MM.1S (cell line): ENCODE data around the gene UBE2G2.

Experiments used
- DNase-seq: peaks from one replicate; pipeline ENCODE4 v3.0.0-alpha.2; 2015
- H2AFZ ChIP-seq: fragments of 300-600 bp; sonication (generic); 2 replicates; pipeline ENCODE4 v1.6.0; 2016; ENCODE audit warnings: antibody characterized with exemption, low read length
- H3F3A ChIP-seq: fragments of 300-600 bp; sonication (generic); 2 replicates; pipeline ENCODE4 v1.6.1; 2016; ENCODE audit warnings: mild to moderate bottlenecking, antibody characterized with exemption, low read length, moderate library complexity, mixed read lengths; ENCODE audit not compliant: insufficient read depth
- H3K27ac ChIP-seq: fragments of 300-600 bp; sonication (generic); 2 replicates; pipeline ENCODE4 v1.5.1; 2016; ENCODE audit warnings: mild to moderate bottlenecking, low read length
- H3K27me3 ChIP-seq: fragments of 300-600 bp; sonication (generic); replicated peaks from 2 replicates; pipeline ENCODE4 v1.6.0; 2016; ENCODE audit warnings: low read length; ENCODE audit not compliant: insufficient read depth
- H3K36me3 ChIP-seq: fragments of 300-600 bp; sonication (generic); replicated peaks from 2 replicates; pipeline ENCODE4 v1.6.1; 2016; ENCODE audit warnings: mild to moderate bottlenecking, low read length, mixed read lengths; ENCODE audit not compliant: insufficient read depth
- H3K4me1 ChIP-seq: fragments of 300-600 bp; sonication (generic); 2 replicates; pipeline ENCODE4 v1.6.1; 2016; ENCODE audit warnings: low read length, mixed read lengths
- H3K4me2 ChIP-seq: fragments of 300-600 bp; sonication (generic); 2 replicates; pipeline ENCODE4 v1.6.0; 2016; ENCODE audit warnings: low read depth, low read length
- H3K4me3 ChIP-seq: fragments of 300-600 bp; sonication (generic); 2 replicates; pipeline ENCODE4 v1.5.1; 2016; ENCODE audit warnings: low read length, mixed read lengths
- H3K79me2 ChIP-seq: fragments of 300-600 bp; sonication (generic); 2 replicates; pipeline ENCODE4 v1.6.1; 2016; ENCODE audit warnings: mixed run types, low read length, mixed read lengths
- H3K9ac ChIP-seq: fragments of 300-600 bp; sonication (generic); 2 replicates; pipeline ENCODE4 v1.6.1; 2016; ENCODE audit warnings: low read length, mixed read lengths
- H3K9me2 ChIP-seq: fragments of 300-600 bp; sonication (generic); replicated peaks from 2 replicates; pipeline ENCODE4 v1.6.1; 2016; ENCODE audit warnings: mild to moderate bottlenecking, low read length, mixed read lengths; ENCODE audit not compliant: insufficient read depth
- H3K9me3 ChIP-seq: fragments of 300-600 bp; sonication (generic); replicated peaks from 2 replicates; pipeline ENCODE4 v1.6.1; 2016; ENCODE audit warnings: mild to moderate bottlenecking, low read length, mixed read lengths; ENCODE audit not compliant: insufficient read depth
- H4K20me1 ChIP-seq: fragments of 300-600 bp; sonication (generic); 2 replicates; pipeline ENCODE4 v1.6.1; 2016; ENCODE audit warnings: mild to moderate bottlenecking, low read length, moderate library complexity, mixed read lengths; ENCODE audit not compliant: insufficient read depth
- EZH2 ChIP-seq: fragments of 300-600 bp; sonication (generic); optimal IDR thresholded peaks from 2 replicates; pipeline ENCODE3; 2017; ENCODE audit warnings: low read depth, mild to moderate bottlenecking, antibody characterized with exemption, low read length, mixed read lengths
- EZH2phosphoT487 ChIP-seq: fragments of 300-600 bp; sonication (generic); IDR thresholded peaks from 2 replicates; pipeline ENCODE4 v1.6.1; 2018; ENCODE audit warnings: antibody characterized with exemption, low read length
- TF ChIP-seq, protein P1 (sequence below): fragments of 300-600 bp; sonication (generic); IDR thresholded peaks from 2 replicates; pipeline ENCODE4 v1.5.1; 2016; ENCODE audit warnings: antibody characterized with exemption, low read length, mixed read lengths

UBE2G2 gene

DNA sequence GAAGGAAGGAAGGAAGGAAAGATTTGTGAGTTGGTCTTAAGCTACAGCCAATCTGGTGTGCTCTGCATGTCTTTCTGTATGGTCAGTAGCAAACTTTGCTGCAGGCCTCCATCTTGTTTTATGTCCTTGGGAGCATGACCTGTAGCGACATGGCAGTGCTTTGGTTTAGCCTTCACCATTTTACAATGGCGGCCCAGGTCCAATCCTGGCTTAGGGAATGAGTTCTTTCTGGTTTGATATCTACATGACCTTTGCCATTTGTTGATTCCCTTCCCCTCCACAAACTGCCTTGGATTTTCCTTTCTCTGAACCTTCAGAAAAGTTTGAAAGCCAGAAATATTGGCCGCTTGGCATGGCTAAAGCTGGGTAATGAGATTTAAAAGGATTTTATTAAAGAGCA, 59.7 kb downstream of the UBE2G2 start:
- peaks cover 94% of the 10 kb centered on the region for H3K27me3 ChIP-seq
- no peak overlapping the region for H2AFZ ChIP-seq
- no peak overlapping the region for H3K9ac ChIP-seq
- no peak overlapping the region for H3K4me2 ChIP-seq
- TF ChIP-seq, protein P1, sequence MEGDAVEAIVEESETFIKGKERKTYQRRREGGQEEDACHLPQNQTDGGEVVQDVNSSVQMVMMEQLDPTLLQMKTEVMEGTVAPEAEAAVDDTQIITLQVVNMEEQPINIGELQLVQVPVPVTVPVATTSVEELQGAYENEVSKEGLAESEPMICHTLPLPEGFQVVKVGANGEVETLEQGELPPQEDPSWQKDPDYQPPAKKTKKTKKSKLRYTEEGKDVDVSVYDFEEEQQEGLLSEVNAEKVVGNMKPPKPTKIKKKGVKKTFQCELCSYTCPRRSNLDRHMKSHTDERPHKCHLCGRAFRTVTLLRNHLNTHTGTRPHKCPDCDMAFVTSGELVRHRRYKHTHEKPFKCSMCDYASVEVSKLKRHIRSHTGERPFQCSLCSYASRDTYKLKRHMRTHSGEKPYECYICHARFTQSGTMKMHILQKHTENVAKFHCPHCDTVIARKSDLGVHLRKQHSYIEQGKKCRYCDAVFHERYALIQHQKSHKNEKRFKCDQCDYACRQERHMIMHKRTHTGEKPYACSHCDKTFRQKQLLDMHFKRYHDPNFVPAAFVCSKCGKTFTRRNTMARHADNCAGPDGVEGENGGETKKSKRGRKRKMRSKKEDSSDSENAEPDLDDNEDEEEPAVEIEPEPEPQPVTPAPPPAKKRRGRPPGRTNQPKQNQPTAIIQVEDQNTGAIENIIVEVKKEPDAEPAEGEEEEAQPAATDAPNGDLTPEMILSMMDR = no peak
- TF ChIP-seq EZH2phosphoT487 (no peak), EZH2 (no peak)
- no peak overlapping the region for H3K4me3 ChIP-seq
- H3K9me2 ChIP-seq = no peaks in the 10 kb centered on the region
- H3F3A ChIP-seq = no peaks in the 10 kb centered on the region
- no peaks in the 10 kb centered on the region for H3K36me3 ChIP-seq
- no peaks in the 10 kb centered on the region for H4K20me1 ChIP-seq
- H3K79me2 ChIP-seq = no peaks in the 10 kb centered on the region
- no peaks in the 10 kb centered on the region for H3K9me3 ChIP-seq
- H3K4me1 ChIP-seq = no peaks in the 10 kb centered on the region
- no peak for DNase-seq
- H3K27ac ChIP-seq = no peak overlapping the region

DNA sequence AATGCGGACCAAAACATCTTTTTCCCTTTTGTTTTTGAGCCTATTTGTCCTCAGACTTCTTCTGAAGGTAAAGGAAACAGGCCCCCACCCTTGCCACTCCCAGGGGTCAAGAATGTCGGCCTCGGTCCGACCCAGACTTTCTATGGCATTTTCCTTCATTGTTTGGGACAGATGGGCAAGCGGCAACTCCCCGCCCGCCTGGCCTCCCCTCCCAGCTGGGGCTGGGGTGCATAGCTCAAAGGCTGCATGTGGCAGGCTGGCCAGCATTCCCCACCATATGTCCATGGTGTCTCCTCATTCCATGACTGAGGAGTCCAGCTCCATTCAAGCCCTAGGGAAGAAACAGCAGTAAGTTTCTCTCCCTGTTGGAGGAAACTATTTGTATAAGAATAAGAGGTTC, 60.9 kb downstream of the UBE2G2 start:
- H3K4me2 ChIP-seq = no peak overlapping the region
- no peak overlapping the region for H2AFZ ChIP-seq
- DNase-seq = no peak
- no peak overlapping the region for H3K27ac ChIP-seq
- H3F3A ChIP-seq = no peaks in the 10 kb centered on the region
- H3K79me2 ChIP-seq = no peaks in the 10 kb centered on the region
- H3K4me3 ChIP-seq = no peak overlapping the region
- no peak overlapping the region for H3K9ac ChIP-seq
- H4K20me1 ChIP-seq = no peaks in the 10 kb centered on the region
- H3K36me3 ChIP-seq = no peaks in the 10 kb centered on the region
- H3K4me1 ChIP-seq = no peaks in the 10 kb centered on the region
- H3K9me2 ChIP-seq = no peaks in the 10 kb centered on the region
- no peaks in the 10 kb centered on the region for H3K9me3 ChIP-seq
- no peak for TF ChIP-seq EZH2
- TF ChIP-seq, protein P1 = no peak
- no peak for TF ChIP-seq EZH2phosphoT487
- H3K27me3 ChIP-seq = peaks cover 94% of the 10 kb centered on the region

DNA sequence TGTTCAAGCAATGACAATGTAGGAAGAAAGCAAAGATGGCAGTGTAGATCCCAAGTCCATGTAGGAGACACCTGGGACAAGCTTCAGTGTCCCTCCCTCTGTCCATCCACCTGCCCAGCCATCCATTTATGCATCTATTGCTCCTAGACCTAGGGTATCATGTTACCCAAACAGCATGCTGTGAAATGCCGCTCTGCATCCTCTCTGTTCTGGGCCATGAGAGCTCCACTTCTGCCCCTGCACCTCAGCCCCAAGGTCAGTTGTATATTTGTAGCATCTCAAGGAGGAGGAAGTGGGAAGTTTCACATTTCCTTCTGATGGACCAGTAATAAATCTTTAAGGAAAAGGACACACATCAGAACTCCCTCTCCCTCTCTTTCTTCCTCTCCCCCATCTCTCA, 62.3 kb downstream of the UBE2G2 start:
- Histone ChIP-seq H3K4me2 (no peak overlapping the region), H3K36me3 (no peaks in the 10 kb centered on the region), H2AFZ (no peak overlapping the region), H3K9ac (no peak overlapping the region), H3K9me2 (no peaks in the 10 kb centered on the region), H3K4me1 (no peaks in the 10 kb centered on the region), H3K27ac (no peak overlapping the region), H3K4me3 (no peak overlapping the region), H3K27me3 (peaks cover 93% of the 10 kb centered on the region), H3F3A (no peaks in the 10 kb centered on the region), H4K20me1 (no peaks in the 10 kb centered on the region), H3K9me3 (no peaks in the 10 kb centered on the region), H3K79me2 (no peaks in the 10 kb centered on the region)
- TF ChIP-seq EZH2phosphoT487 = no peak
- no peak for TF ChIP-seq EZH2
- TF ChIP-seq, protein P1 = no peak
- DNase-seq = no peak

DNA sequence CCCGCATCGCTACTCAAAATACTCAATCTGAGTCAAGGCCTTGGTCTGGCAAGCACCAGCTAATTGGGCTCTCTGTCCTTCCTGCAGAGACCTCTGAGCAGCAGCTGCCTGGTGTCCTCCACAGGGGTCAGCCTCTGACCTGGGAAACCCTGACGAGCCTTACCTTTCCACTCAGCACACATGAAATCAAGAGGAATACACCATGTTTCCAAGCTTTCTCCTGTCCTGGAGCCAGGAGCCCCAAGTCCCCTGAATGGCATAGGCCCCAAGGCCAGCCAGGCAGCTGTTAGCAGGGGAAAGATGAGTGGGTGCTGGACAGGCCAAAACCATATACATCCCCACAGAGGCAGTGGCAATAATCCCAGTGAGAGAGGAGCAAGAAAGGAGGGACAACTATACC, 63.0 kb downstream of the UBE2G2 start:
- Histone ChIP-seq H3K9me3 (no peaks in the 10 kb centered on the region), H3K27me3 (peaks cover 93% of the 10 kb centered on the region), H3K9ac (no peak overlapping the region), H3K9me2 (no peaks in the 10 kb centered on the region), H2AFZ (no peak overlapping the region), H3K4me1 (no peaks in the 10 kb centered on the region), H4K20me1 (no peaks in the 10 kb centered on the region), H3K36me3 (no peaks in the 10 kb centered on the region), H3K4me2 (no peak overlapping the region), H3K79me2 (no peaks in the 10 kb centered on the region), H3K27ac (no peak overlapping the region), H3F3A (no peaks in the 10 kb centered on the region), H3K4me3 (no peak overlapping the region)
- no peak for DNase-seq
- TF ChIP-seq EZH2phosphoT487 (no peak), EZH2 (no peak)
- TF ChIP-seq, protein P1 = no peak
